ENCODE results near the gene NUDT22.

DNA sequence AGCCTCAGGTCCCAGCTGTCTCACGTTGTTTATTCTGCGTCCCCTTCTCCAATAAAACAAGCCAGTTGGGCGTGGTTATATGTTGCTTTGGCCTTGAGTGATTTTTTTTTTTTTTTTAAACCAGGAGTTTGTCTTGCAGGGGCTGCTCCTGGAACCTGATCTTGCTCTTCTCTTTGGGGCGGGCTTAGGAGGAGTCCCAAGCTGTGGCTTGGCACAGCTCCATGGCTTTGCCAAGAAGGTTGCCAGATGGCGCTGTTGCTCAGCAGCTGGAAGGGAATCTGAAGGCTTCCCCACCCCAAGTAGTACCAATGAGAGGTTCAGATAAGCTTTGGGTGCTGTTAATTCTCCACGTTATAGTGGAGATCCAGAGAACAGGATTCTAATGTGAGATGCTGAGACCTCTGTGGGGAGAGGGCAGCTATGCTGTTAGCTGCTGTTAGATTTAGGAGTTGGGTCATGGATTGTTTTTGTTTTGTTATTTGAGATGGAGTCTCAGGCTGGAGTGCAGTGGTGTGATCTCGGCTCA, 21.5 kb upstream of the NUDT22 start:
- TF ChIP-seq POLR2A (IDR thresholded peaks at IDR 0.05; ENCODE audit: low read depth, low read length) (no peak), TAF1 (IDR thresholded peaks at IDR 0.05; ENCODE audit: borderline replicate concordance, low read depth, low read length) (no peak), POLR2AphosphoS5 (IDR thresholded peaks at IDR 0.05; ENCODE audit: low read depth, low read length) (no peak)

All from GM12892 (cell line).